Measurements from ENCODE around the gene RHBDL1. TPM values are rescaled to one million over a fixed set of nuclear protein-coding genes. Genes with fewer than 3 reads are reported as not detected.
A peak's percentile ranks its signal among the peaks of the same experiment; 100 is the strongest.

RHBDL1 gene
- total and polyA plus RNA-seq, 2 experiments from 2014 or later = 8.4 to 10.1 TPM

GRCh38 chr16:714558-715476 is 39.3 kb downstream of the RHBDL1 start, which contains the start of gene METRN:
TSS of gene METRN (plus strand) at chr16:715118. CDS start at chr16:715290, 172 bp downstream.
- peaks cover 53% of the 10 kb centered on the region for H3K27me3 ChIP-seq (ENCODE audit: insufficient read depth)
- no peaks in the 10 kb centered on the region for H3K79me2 ChIP-seq (replicated peaks; ENCODE audit: insufficient read depth)
- no peak within 1 kb of the TSS for H3K27ac ChIP-seq (ENCODE audit: low read depth)
- Mint-ChIP-seq H3K27me3 (ENCODE audit: insufficient read depth, low read depth, poor library complexity) (peaks cover 37% of the 10 kb centered on the region), H3K36me3 (ENCODE audit: low read depth) (no peaks in the 10 kb centered on the region), H3K4me1 (peaks cover 8% of the 10 kb centered on the region; the same call in 2 of the 3 replicates), H3K9me3 (peaks cover 4% of the 10 kb centered on the region; the same call in 1 of the 3 replicates), H3K4me3 (peak within 1 kb of the TSS; percentile 64), H3K27ac (no peak within 1 kb of the TSS)
- H3K9me2 ChIP-seq (ENCODE audit: insufficient read depth) = no peaks in the 10 kb centered on the region
- DNase-seq (ENCODE audit: low spot score) (peak; percentile 95), ATAC-seq (peak; percentile 44)
- peak within 1 kb of the TSS; percentile 81 for H3K4me2 ChIP-seq
- H4K20me1 ChIP-seq (replicated peaks; ENCODE audit: insufficient read depth) = no peaks in the 10 kb centered on the region
- H3K4me1 ChIP-seq (ENCODE audit: insufficient read depth) = peaks cover 6% of the 10 kb centered on the region; the same call in 1 of the 2 replicates
- H3F3A ChIP-seq (replicated peaks; ENCODE audit: low read depth) = no peaks in the 10 kb centered on the region
- peak within 1 kb of the TSS; percentile 76 for H2AFZ ChIP-seq
- no peak for TF ChIP-seq REST (IDR thresholded peaks at IDR 0.05; ENCODE audit: unreplicated experiment)
- TF ChIP-seq POLR2AphosphoS5 (IDR thresholded peaks at IDR 0.05; ENCODE audit: low read depth) = peak; percentile 28
- peak within 1 kb of the TSS; percentile 59 for H3K4me3 ChIP-seq
- H3K36me3 ChIP-seq (ENCODE audit: insufficient read depth) = no peaks in the 10 kb centered on the region

GRCh38 chr16:715477-716199 is 40.2 kb downstream of the RHBDL1 start:
- Mint-ChIP-seq H3K9me3 (peaks cover 4% of the 10 kb centered on the region; the same call in 1 of the 3 replicates), H3K4me1 (peaks cover 13% of the 10 kb centered on the region; the same call in 2 of the 3 replicates), H3K27me3 (ENCODE audit: insufficient read depth, low read depth, poor library complexity) (peaks cover 44% of the 10 kb centered on the region), H3K27ac (no peak overlapping the region), H3K36me3 (ENCODE audit: low read depth) (no peaks in the 10 kb centered on the region), H3K4me3 (peak overlapping the region; percentile 64)
- H3K27me3 ChIP-seq (ENCODE audit: insufficient read depth) = peaks cover 53% of the 10 kb centered on the region
- TF ChIP-seq ZNF462 (CRISPR knock-in tag; IDR thresholded peaks at IDR 0.05) = no peak
- TF ChIP-seq CTCF (conservative IDR thresholded peaks at IDR 0.05; ENCODE audit: low read depth in 2 of 2) = peak; percentile 9 to 54; a peak in 3 of 4 replicates
- peak; percentile 17 for TF ChIP-seq EZH2 (IDR thresholded peaks at IDR 0.05; ENCODE audit: low read depth, unreplicated experiment)
- ATAC-seq = peak; percentile 17
- no peaks in the 10 kb centered on the region for H4K20me1 ChIP-seq (replicated peaks; ENCODE audit: insufficient read depth)
- H3K4me3 ChIP-seq = peak overlapping the region; percentile 59
- H3K9me2 ChIP-seq (ENCODE audit: insufficient read depth) = no peaks in the 10 kb centered on the region
- H3F3A ChIP-seq (replicated peaks; ENCODE audit: low read depth) = no peaks in the 10 kb centered on the region
- H3K4me1 ChIP-seq (ENCODE audit: insufficient read depth) = peaks cover 12% of the 10 kb centered on the region; the same call in 1 of the 2 replicates
- no peaks in the 10 kb centered on the region for H3K36me3 ChIP-seq (ENCODE audit: insufficient read depth)
- peak; percentile 62 for DNase-seq (ENCODE audit: low spot score)
- no peak overlapping the region for H3K27ac ChIP-seq (ENCODE audit: low read depth)
- H3K79me2 ChIP-seq (replicated peaks; ENCODE audit: insufficient read depth) = no peaks in the 10 kb centered on the region
- peak overlapping the region; percentile 81 for H3K4me2 ChIP-seq
- no peak overlapping the region for H2AFZ ChIP-seq
